22Rv1 (cell line): ENCODE measurements around the gene FASTK.

ENCODE experiments used
- CTCF ChIP-seq: fragments of 450-650 bp; IDR thresholded peaks from 2 replicates; pipeline ENCODE4 v1.5.1; 2017; ENCODE audit warnings: mild to moderate bottlenecking
- ZFX ChIP-seq: fragments of 450-650 bp; IDR thresholded peaks from 2 replicates; pipeline ENCODE4 v1.6.1; 2017; ENCODE audit warnings: antibody characterized with exemption, borderline replicate concordance

- TF ChIP-seq CTCF (no peak), ZFX (no peak)
Observed at GRCh38 chr7:151057989-151058780, 22.4 kb downstream of the FASTK start.
